Left ventricle myocardium inferior (tissue), 1 donor: ENCODE data around the gene PNRC2. TPM values are rescaled to one million over a fixed set of nuclear protein-coding genes. Genes with fewer than 3 reads are reported as not detected.
A peak's percentile ranks its signal among the peaks of the same experiment; 100 is the strongest.

Experiments
- DNase-seq: peaks from one replicate; pipeline ENCODE4 v3.0.0-alpha.2; 2020
- H3K27ac ChIP-seq: fragments of 200-600 bp; replicated peaks from 2 replicates; pipeline ENCODE4 v1.8.0; 2021
- H3K27me3 ChIP-seq: fragments of 200-600 bp; 2 replicates; pipeline ENCODE4 v1.8.0; 2021; ENCODE audit warnings: low read depth
- H3K36me3 ChIP-seq: fragments of 200-600 bp; 2 replicates; pipeline ENCODE4 v1.8.0; 2021
- H3K4me1 ChIP-seq: fragments of 200-600 bp; 2 replicates; pipeline ENCODE4 v1.8.0; 2021
- H3K4me3 ChIP-seq: fragments of 200-600 bp; 2 replicates; pipeline ENCODE4 v1.8.0; 2021; ENCODE audit warnings: mild to moderate bottlenecking, moderate library complexity
- H3K9me3 ChIP-seq: fragments of 200-600 bp; replicated peaks from 2 replicates; pipeline ENCODE4 v1.8.0; 2021
- intact Hi-C: fragments of 100-400 bp; cut with micrococcal nuclease; formaldehyde crosslinking; loops from one replicate; pipeline ENCODE4 v1.11.0; 2022
- total RNA-seq: library from RNA; stranded (reverse); fragmentation: NEBNext Ultra II Directional; extraction: Animal tissue kit (Norgen Biotek cat#: 25700); gene quantifications from one replicate; pipeline ENCODE4 v1.2.1, GENCODE V29; 2021
- TF ChIP-seq, protein P1 (sequence below): fragments of 200-600 bp; IDR thresholded peaks from 2 replicates; pipeline ENCODE4 v1.8.0; 2021; ENCODE audit warnings: antibody characterized with exemption, mild to moderate bottlenecking, borderline replicate concordance
- donor health status: DM: no; HTN: yes; CAD: no; lungs with severe emphysema.

The PNRC2 gene
- total RNA-seq, 1 donor from 2014 or later = 92.3 TPM

GRCh38 chr1:23964235-23964668, 4.6 kb downstream of the PNRC2 start:
- peaks cover 71% of the 10 kb centered on the region for H3K4me1 ChIP-seq
- TF ChIP-seq, protein P1, sequence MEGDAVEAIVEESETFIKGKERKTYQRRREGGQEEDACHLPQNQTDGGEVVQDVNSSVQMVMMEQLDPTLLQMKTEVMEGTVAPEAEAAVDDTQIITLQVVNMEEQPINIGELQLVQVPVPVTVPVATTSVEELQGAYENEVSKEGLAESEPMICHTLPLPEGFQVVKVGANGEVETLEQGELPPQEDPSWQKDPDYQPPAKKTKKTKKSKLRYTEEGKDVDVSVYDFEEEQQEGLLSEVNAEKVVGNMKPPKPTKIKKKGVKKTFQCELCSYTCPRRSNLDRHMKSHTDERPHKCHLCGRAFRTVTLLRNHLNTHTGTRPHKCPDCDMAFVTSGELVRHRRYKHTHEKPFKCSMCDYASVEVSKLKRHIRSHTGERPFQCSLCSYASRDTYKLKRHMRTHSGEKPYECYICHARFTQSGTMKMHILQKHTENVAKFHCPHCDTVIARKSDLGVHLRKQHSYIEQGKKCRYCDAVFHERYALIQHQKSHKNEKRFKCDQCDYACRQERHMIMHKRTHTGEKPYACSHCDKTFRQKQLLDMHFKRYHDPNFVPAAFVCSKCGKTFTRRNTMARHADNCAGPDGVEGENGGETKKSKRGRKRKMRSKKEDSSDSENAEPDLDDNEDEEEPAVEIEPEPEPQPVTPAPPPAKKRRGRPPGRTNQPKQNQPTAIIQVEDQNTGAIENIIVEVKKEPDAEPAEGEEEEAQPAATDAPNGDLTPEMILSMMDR = no peak
- H3K9me3 ChIP-seq = no peaks in the 10 kb centered on the region
- H3K27me3 ChIP-seq = no peaks in the 10 kb centered on the region
- no peak overlapping the region for H3K4me3 ChIP-seq
- intact Hi-C loops = no loop called here
- H3K27ac ChIP-seq = peak overlapping the region; percentile 41
- peaks cover 68% of the 10 kb centered on the region for H3K36me3 ChIP-seq
- no peak for DNase-seq

DNA sequence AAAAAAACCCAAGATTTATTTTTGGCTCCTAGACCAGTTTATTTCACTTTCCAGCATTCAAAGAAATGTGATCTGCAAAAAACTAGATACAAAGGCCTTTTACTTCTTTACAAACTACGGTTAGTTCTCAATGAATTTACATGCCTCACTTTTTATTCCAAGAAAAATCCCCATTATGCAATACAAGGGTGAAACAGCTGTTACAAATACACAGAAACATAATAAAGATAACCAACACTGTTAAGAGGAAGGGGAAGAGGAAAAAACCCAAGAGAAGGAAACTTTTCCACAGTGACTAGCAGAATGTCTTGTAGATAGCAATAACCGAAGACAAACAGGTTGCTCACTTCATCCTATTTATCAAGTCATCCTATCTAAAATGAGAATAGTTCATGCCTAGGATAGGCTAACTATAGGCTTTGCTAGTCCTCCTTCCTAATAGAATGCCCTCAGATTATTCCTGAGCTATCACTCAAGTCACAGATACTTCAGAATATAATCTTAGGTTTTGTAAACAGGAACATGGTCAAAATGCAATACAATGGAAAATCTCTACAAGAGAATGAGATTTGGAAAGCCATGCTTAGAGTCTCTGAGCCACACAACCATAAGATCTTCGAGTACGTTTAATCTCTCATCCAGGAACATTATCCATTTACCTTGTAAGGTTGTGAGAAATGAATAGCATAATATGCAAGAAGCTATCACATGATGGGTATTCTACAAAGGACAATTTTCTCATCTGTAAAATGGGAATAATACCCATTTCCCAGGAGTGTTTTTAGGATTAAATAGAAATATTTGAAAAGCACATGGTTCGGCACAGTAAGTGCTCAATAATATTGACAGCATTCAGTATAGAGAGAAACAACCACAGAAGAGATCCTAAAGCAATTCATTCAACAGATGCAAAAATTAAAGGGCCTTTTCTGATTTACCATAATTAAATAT, 5.4 kb downstream of the PNRC2 start:
- intact Hi-C loops = no loop called here
- H3K4me1 ChIP-seq = peaks cover 69% of the 10 kb centered on the region
- no peaks in the 10 kb centered on the region for H3K27me3 ChIP-seq
- peaks cover 75% of the 10 kb centered on the region for H3K36me3 ChIP-seq
- TF ChIP-seq, protein P1 = no peak
- peak overlapping the region; percentile 41 for H3K27ac ChIP-seq
- no peak overlapping the region for H3K4me3 ChIP-seq
- no peaks in the 10 kb centered on the region for H3K9me3 ChIP-seq
- no peak for DNase-seq

GRCh38 chr1:23966973-23967493, 7.4 kb downstream of the PNRC2 start:
- TF ChIP-seq, protein P1 = no peak
- Histone ChIP-seq H3K4me3 (no peak overlapping the region), H3K9me3 (no peaks in the 10 kb centered on the region), H3K4me1 (peaks cover 51% of the 10 kb centered on the region), H3K27ac (no peak overlapping the region), H3K27me3 (no peaks in the 10 kb centered on the region), H3K36me3 (peaks cover 85% of the 10 kb centered on the region)
- intact Hi-C loops = no loop called here
- no peak for DNase-seq

DNA sequence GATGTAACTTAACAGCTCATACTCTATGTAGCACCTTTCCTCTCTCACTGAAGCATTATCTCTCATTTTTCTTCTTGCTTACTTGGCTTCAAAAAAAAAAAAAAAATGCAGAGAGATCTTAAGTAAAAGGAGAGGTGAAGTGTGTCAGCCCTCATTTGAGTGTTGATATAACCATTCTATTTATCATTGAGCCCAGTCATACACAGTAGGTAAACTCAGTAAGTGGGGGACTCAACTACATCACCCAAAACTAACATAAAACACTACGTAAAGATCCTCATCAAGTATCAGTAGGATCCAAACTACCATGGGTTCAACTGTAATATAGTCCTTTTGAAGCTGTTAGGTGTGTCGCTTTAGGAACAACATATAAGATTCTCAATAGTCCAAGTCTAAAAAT, 8.2 kb downstream of the PNRC2 start:
- H3K36me3 ChIP-seq = peaks cover 87% of the 10 kb centered on the region

DNA sequence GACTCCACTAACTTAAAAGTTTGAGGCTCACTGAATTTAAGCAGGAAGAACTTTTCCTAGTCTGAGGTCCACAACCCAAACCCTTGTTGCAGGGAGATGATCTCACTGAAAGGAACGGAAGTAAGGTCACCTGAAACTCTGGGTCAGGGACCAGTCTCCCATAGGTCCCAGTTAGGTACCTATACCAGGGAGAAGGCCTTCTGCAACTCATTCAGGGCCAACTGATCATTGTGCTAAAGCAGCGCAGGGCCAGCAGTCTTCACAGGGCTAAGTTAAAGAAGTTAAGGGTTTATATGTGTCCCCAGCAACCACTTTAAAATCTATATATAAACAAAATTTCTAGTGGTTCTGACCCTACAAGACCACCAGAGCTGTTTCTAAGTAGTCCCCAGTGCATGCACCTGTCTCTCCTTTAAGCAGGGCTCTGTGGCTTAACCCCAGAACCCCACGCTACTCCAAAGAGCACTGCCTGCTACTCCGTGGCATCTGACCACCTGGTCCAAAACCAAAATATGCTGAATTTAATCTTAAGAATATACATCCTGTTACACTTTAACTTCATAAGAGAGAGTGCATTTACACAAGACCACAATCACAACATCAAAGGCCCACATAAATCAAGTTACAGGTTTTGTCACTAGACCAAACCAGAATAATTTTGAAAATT, 17.7 kb downstream of the PNRC2 start:
- H3K27me3 ChIP-seq = no peaks in the 10 kb centered on the region
- H3K36me3 ChIP-seq = peaks cover 20% of the 10 kb centered on the region
- H3K9me3 ChIP-seq = no peaks in the 10 kb centered on the region
- H3K27ac ChIP-seq = peak overlapping the region; percentile 49
- peak overlapping the region; percentile 83 for H3K4me3 ChIP-seq
- TF ChIP-seq, protein P1 = no peak
- no peak for DNase-seq
- H3K4me1 ChIP-seq = peaks cover 71% of the 10 kb centered on the region
- intact Hi-C loops = loop anchor here (5.0 kb wide), 1 partner anchor 45 kb away; no protein-coding TSS in a partner anchor

More for the DNA sequence above, 8.2 kb downstream of the PNRC2 start:
- intact Hi-C loops = no loop called here
- DNase-seq = no peak
- Histone ChIP-seq H3K27ac (no peak overlapping the region), H3K4me1 (peaks cover 46% of the 10 kb centered on the region), H3K4me3 (no peak overlapping the region), H3K27me3 (no peaks in the 10 kb centered on the region), H3K9me3 (no peaks in the 10 kb centered on the region)
- TF ChIP-seq, protein P1 = no peak
